Measurements from ENCODE around the gene MYRIP. TPM values are rescaled to one million over a fixed set of nuclear protein-coding genes. Genes with fewer than 3 reads are reported as not detected.

The MYRIP gene
- total and polyA plus RNA-seq, 12 donors = 0.24 to 4.8 (median 1.4) TPM

- intact Hi-C loops (cut with DNase I) = no loop called here
- H3K36me3 ChIP-seq (replicated peaks in 1 of 2) = no peaks in the 10 kb centered on the region
- no peaks in the 10 kb centered on the region for H3K9me3 ChIP-seq (replicated peaks in 1 of 3)
- no peak overlapping the region for H3K27ac ChIP-seq
- no peak overlapping the region for H3K4me3 ChIP-seq
- TF ChIP-seq CTCF (IDR thresholded peaks at IDR 0.05) (no peak), POLR2A (IDR thresholded peaks at IDR 0.05) (no peak)
- no peak for DNase-seq
- H3K27me3 ChIP-seq = no peaks in the 10 kb centered on the region
- 77 to 92% (median 83%) methylated on average over 6 of the region's 6 CpGs for WGBS, 4 donors
- H3K4me1 ChIP-seq (replicated peaks in 1 of 2) = peaks cover 0 to 19% of the 10 kb centered on the region in 2 donors
Observed at GRCh38 chr3:39910135-39910534, 100.7 kb downstream of the MYRIP start.

GRCh38 chr3:39910826-39911464 lies 101.5 kb downstream of the MYRIP start:
- WGBS, 4 donors = 85 to 93% (median 89%) methylated on average over 3 of the region's 3 CpGs
- Histone ChIP-seq H3K27me3 (no peaks in the 10 kb centered on the region), H3K4me3 (no peak overlapping the region), H3K4me1 (replicated peaks in 1 of 2) (peaks cover 0 to 19% of the 10 kb centered on the region in 2 donors), H3K9me3 (replicated peaks in 1 of 3) (no peaks in the 10 kb centered on the region), H3K36me3 (replicated peaks in 1 of 2) (no peaks in the 10 kb centered on the region), H3K27ac (peak overlapping the region in 3 of 5 donors; percentile 17 to 37 (median 27))
- intact Hi-C loops (cut with DNase I) = no loop called here
- DNase-seq = no peak
- TF ChIP-seq CTCF (IDR thresholded peaks at IDR 0.05) (no peak), POLR2A (IDR thresholded peaks at IDR 0.05) (no peak)

- no peaks in the 10 kb centered on the region for H3K9me3 ChIP-seq (replicated peaks in 1 of 3)
- no peaks in the 10 kb centered on the region for H3K36me3 ChIP-seq (replicated peaks in 1 of 2)
- DNase-seq = peak in 1 of 7 donors; percentile 36
- no peak overlapping the region for H3K4me3 ChIP-seq
- no peak for TF ChIP-seq CTCF (IDR thresholded peaks at IDR 0.05)
- TF ChIP-seq POLR2A (IDR thresholded peaks at IDR 0.05) = no peak
- intact Hi-C loops (cut with DNase I) = no loop called here
- H3K4me1 ChIP-seq (replicated peaks in 1 of 2) = peaks cover 0 to 19% of the 10 kb centered on the region in 2 donors
- H3K27ac ChIP-seq = peak overlapping the region in 3 of 5 donors; percentile 13 to 37 (median 17)
- H3K27me3 ChIP-seq = no peaks in the 10 kb centered on the region
- 35 to 64% (median 53%) methylated on average over 3 of the region's 3 CpGs for WGBS, 4 donors
Observed at GRCh38 chr3:39911465-39912309, 102.3 kb downstream of the MYRIP start.

- Histone ChIP-seq H3K4me1 (replicated peaks in 1 of 2) (peaks cover 0 to 19% of the 10 kb centered on the region in 2 donors), H3K27ac (no peak overlapping the region), H3K4me3 (no peak overlapping the region), H3K27me3 (no peaks in the 10 kb centered on the region), H3K36me3 (replicated peaks in 1 of 2) (no peaks in the 10 kb centered on the region), H3K9me3 (replicated peaks in 1 of 3) (no peaks in the 10 kb centered on the region)
- WGBS, 4 donors = 80 to 93% (median 83%) methylated on average over 2 of the region's 2 CpGs
- DNase-seq = no peak
- intact Hi-C loops (cut with DNase I) = no loop called here
- no peak for TF ChIP-seq CTCF (IDR thresholded peaks at IDR 0.05)
- no peak for TF ChIP-seq POLR2A (IDR thresholded peaks at IDR 0.05)
Observed at GRCh38 chr3:39915027-39915426, 105.6 kb downstream of the MYRIP start.

Data from adrenal gland (tissue), 12 donors.